ENCODE results near the gene TBCK.

The TBCK gene

DNA sequence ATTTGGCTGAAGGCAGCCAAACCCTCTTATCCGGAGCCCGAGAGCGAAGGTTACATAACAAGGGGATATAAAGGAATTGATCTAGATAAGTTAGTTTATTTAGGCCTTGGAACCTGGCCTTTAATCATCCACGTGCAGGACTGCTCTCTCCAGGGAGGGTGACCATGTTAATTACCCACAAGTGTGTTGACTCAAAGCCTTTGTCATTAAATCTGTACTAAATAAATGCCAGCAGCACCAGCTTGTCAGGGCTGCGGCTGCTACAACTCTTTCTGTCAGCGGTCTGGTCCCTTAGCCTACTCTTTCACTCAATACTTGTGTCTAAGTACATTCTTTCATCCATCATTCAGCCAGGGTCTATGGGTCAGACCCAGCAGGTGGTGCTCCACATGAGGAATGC is 206.1 kb downstream of the TBCK start:
- no peak for DNase-seq

DNA sequence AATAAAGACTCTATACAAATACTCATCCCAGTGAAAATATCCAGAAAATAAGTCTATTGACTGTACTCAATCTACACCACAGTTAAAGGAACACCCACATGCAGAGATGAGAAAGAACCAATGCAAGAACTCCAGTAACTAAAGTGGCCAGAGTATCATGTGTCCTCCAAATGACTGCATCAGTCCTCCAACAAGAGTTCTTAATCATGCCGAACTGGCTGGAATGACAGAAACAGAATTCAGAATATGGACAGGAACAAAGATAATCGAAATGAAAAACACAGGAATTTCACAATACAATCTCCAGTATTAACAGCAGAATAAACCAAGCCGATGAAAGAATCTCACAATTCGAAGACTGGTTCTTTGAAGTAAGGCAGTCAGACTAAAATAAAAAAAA is 210.3 kb downstream of the TBCK start:
- DNase-seq, result no peak

DNA sequence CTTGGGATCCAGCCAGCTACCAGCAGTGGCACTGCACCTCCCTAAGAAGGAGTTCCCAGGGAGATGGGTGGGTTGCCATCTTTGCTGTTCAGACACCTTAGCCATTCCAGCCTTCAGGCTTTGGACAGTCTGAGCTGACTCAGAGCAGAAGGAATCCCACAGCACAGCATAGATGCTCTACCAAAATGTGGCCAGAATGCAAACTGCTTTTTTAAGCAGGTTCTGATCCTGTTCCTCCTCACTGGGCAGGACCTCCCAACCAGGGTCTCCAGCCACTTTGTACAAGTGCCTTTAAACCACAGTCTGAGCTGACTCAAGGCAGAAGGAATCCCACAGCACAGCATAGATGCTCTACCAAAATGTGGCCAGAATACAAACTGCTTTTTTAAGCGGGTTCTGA is 211.7 kb downstream of the TBCK start:
- no peak for DNase-seq

DNA sequence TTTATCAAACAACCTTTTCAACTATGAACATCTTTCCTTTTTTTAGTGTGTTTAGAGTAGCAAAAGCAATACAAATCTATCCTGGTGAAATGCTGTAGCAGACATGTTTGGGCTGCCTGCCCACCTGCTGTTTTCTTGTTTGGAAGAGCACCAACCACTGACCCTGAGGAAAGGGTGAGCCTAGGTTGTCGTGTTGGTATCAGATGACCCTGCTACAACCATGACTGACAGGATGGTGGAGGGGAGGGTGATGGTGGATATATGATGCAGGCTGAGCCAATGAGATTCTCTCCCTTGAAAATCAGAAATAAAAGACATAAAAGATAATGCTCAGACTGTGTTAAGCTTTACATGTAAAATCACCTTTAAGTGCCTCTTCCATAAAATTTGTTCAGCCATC is 219.6 kb downstream of the TBCK start:
- DNase-seq, result no peak

DNA sequence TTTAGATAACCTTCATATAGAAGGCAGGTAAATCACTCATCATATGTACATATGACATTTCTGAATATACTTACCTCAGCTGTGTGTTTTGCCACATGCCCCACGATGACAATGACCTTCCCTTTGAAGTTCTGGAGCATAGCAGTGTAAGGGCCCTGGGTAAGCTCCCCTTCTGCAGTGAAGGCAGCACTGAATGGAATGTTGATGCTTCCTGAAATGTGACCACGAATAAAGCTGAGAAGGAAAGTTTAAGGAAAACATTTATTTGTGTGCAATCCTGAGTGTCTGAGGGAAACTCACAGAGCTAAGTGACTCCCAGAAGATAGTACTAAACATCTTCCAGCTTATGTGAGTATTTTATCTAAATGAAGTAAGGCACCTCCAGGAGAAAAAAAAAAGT is 220.6 kb downstream of the TBCK start:
- DNase-seq, result no peak

DNA sequence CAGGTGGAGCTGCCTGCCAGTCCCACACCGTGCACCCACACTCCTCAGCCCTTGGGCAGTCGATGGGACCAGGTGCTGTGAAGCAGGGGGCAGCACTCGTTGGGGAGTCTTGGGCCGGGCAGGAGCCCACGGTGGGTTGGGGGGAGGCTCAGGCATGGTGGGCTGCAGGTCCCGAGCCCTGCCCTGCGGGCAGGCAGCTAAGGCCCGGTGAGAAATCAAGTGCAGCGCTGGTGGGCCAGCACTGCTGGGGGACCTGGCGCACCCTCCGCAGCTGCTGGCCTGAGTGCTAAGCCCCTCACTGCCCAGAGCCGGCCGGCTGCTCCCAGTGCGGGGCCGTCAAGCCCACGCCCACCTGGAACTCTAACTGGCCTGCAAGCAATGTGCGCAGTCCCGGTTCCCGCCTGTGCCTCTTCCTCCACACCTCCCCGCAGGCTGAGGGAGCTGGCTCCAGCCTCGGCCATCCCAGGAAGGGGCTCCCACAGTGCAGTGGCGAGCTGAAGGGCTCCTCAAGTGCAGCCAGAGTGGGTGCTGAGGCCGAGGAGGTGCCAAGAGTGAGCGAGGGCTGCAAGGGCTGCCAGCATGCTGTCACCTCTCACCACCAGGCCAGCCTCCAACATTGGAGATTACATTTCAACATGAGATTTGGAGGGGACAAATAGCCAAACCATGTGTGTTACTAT is 223.5 kb downstream of the TBCK start:
- no peak for DNase-seq

DNA sequence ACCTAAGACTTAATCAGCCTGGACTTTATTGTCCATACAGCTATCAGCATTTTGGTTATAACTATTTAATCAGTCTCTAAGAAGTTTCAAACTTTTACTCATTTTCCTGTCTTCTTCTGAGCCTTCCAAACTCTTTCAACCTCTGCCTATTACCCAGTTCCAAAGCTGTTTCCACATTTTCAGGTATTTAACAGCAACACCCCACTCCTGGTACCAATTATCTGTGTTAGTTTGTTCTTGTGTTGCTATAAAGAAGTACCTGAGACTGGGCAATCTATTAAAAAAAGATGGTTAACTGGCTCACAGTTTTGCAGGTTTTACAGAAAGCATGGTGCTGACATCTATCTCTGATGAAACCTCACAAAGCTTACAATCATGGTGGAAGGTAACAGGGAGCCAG is 225.2 kb downstream of the TBCK start:
- DNase-seq, result no peak

DNA sequence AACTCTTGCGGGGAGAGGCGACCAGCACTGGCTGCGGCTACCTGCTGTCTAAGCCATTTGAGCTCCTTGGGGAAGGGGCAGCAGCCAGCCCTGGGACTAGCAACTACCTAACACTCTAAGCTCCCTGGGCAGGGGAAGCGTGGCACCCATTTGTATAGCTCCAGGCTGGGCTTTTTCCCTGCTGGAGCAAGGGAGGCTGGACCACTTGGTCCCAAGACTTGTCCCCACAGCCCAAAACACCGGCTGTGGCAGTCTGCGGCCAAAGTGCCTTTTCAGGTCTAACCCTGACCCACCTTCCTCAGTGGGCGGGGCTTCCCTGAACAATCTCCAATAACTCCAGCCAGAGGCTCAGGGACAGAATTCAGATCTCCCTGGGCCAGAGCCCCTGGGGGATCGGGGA is 232.9 kb downstream of the TBCK start:
- no peak for DNase-seq

- DNase-seq, result no peak
These were observed 235.6 kb downstream of the TBCK start for GRCh38 chr4:106080376-106080775.

GRCh38 chr4:106079616-106080015 is 236.4 kb downstream of the TBCK start:
- no peak for DNase-seq

- DNase-seq, result no peak
These were observed 251.0 kb downstream of the TBCK start for GRCh38 chr4:106065018-106065417.

DNA sequence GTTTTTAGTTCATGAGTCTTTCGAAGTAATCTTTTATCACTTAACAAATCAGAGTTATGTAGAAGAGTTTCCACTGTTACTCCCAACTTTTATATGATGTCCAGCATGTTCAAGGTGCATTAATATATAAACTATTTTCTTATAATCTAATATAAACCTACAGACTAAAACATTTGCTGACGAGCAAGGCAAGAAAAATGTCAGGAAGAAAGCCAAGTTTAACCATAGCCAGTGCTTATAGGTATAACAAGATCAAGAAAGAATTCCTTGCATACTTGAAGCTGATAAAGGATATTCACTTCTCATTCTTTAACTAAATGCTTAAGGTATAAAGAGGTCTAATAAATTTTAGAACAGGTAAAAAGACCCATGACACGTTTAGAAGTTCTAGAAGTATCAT is 253.0 kb downstream of the TBCK start:
- no peak for DNase-seq

- no peak for DNase-seq
These were observed 253.5 kb downstream of the TBCK start for GRCh38 chr4:106062452-106062875.

DNA sequence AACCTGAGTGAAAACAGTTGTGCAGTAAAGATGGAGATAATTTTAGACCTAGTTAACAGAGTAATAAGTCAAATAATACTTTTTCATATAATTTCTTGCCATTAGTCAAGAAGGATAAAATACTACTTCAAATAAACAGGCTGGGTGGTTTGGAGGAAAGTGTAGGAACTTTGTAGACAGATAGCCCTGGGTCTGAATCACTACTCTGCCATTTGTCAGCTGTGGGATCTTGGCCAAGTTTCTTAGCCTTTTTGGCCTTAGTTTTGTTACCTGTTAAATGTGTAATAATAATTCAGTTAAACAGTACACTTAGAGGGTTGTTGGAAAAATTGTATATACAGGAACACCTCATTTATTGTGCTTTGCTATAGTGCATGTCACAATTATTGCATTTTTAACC is 257.1 kb downstream of the TBCK start:
- no peak for DNase-seq

DNA sequence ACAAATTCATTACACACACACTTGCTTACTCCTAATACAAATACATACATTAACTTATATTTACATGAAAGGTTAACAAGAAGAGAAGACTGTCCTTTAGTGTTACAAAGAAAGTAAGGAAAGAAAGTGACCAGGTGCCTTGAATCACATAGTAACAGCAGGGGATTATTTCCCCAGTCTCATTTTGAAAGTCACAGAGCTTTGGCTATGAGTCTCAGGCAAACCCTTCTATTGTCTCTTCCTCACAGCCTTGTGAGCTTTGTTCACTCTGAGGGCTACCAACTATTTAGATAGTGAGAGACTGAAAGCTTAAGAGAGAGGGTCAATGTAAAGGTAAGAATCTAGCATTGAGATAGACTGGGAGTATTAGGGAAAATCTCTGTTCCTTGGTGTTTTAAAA is 259.1 kb downstream of the TBCK start:
- DNase-seq, result no peak

DNA sequence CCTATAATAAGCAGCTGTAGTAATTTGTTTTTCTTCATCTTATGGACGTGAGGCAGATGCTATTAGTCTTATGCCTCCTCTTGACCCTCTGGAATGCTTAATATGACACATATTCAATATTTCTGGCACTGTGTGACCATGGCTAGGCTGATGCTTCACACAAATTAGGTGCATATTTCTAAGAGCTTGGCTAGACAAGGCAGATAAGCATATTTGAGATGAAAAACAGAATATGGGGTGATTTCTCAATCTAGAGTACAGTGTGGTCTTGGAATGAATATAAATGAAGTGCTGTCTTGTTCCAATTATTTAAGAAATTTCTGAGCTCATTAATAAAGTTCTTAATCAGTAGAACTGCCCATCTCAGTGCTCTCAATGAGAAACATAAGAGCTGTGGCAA is 264.5 kb downstream of the TBCK start:
- no peak for DNase-seq

GRCh38 chr4:106049490-106049889 is 266.5 kb downstream of the TBCK start:
- DNase-seq, result no peak

- no peak for DNase-seq
These were observed 267.6 kb downstream of the TBCK start for GRCh38 chr4:106048250-106048971.

GRCh38 chr4:106046083-106046482 is 269.9 kb downstream of the TBCK start:
- no peak for DNase-seq

DNA sequence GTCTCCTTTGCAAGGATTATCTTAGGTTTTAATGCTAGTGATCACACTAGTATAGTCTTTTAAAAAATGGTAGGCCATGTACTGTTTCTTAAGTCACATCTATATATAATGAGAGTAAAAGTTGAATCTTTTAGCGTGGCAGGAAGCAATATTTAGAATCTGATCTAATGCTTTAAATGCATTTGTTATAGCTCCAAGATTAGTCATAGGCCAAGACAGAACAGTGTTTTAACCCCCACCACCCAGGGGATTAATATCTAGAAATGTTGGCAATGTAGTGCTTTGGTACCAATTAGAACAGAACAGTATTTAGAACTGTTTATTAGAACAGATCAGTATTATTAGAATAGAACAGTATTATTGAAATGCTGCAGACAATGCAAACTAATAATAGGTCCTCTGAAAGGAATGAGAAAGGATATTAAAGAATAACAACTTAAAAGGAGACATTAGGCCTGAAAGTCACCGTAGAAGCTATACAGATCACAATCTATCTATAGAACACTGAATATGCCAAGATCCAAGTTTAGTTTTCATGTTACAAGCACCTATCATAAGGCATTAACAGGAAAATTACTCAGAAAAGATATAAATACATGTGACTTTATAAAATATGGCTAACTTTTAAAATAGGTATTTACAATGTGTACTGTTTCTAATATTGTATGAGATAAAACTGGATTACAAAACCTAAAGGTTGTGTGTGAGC is 274.6 kb downstream of the TBCK start:
- DNase-seq, result no peak

DNA sequence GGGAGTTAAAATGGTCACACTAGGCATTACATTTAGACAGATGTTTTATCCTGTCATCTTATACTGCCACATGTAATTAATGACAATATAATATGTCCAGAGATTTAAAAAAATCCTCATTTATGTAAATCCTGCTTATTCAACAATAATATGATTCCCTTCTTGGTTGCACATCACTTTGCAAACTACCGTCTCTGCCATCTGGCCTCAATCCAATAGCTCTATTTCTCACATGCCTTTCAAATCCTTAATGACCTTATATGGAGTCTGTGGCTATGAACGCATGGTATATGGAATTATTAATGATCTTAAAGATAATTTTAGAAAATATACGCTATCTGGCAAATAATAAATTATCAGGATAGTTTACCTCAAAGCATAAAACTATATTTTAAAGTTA is 276.2 kb downstream of the TBCK start:
- DNase-seq, result no peak

GRCh38 chr4:106038908-106039307 is 277.1 kb downstream of the TBCK start:
- no peak for DNase-seq

DNA sequence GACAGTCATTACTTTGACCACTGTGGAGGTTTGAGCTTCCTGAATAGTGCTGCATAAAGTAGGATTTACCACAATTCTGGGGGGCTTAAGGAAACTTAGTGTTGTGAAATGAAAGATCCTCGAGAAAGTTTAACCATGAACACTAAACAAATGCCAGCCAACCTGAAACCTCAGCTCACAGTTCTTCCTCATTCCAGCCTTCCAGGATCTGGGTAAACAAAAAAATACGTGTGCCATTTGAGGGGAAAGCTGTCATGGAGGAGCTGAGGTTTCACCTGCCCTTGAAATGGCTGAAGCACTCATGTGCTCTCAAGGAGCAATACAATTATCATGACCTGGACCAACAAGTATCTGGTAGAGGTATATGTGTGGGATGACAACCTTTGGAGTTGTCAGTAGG is 278.0 kb downstream of the TBCK start:
- no peak for DNase-seq

- no peak for DNase-seq
These were observed 279.2 kb downstream of the TBCK start for GRCh38 chr4:106036848-106037247.
